Islet of Langerhans (tissue), 1 donor: ENCODE data around the gene OGT.
"Not testable (repeated sequence)": the region's sequence is repeated elsewhere in the genome, so short reads cannot be mapped to it uniquely, and the experiment has no call there.

Source experiments
- FAIRE-seq: peaks from one replicate; lab custom pipeline; 2011; peaks lifted over from hg19 to GRCh38; lab: Jason Lieb, UNC

The OGT gene

GRCh38 chrX:71586929-71587328, 54.0 kb downstream of the OGT start:
- no peak for FAIRE-seq

GRCh38 chrX:71593210-71593609, 60.3 kb downstream of the OGT start:
- not testable (repeated sequence) for FAIRE-seq

- FAIRE-seq, result no peak
Measured at GRCh38 chrX:71599965-71600364, 67.1 kb downstream of the OGT start.

GRCh38 chrX:71603618-71604017, 70.7 kb downstream of the OGT start:
- FAIRE-seq, result no peak

- no peak for FAIRE-seq
Measured at GRCh38 chrX:71604141-71604540, 71.2 kb downstream of the OGT start.

- no peak for FAIRE-seq
Measured at GRCh38 chrX:71604796-71605568, 72.1 kb downstream of the OGT start.

GRCh38 chrX:71606536-71607216, 73.8 kb downstream of the OGT start:
- no peak for FAIRE-seq

GRCh38 chrX:71607488-71607887, 74.6 kb downstream of the OGT start:
- no peak for FAIRE-seq

GRCh38 chrX:71609095-71609750, 76.3 kb downstream of the OGT start:
- FAIRE-seq, result no peak

GRCh38 chrX:71611736-71612135, 78.8 kb downstream of the OGT start:
- not testable (repeated sequence) for FAIRE-seq

- FAIRE-seq, result no peak
Measured at GRCh38 chrX:71612256-71612655, 79.4 kb downstream of the OGT start.

GRCh38 chrX:71615056-71615455, 82.2 kb downstream of the OGT start:
- FAIRE-seq, result no peak

GRCh38 chrX:71615954-71616353, 83.0 kb downstream of the OGT start:
- no peak for FAIRE-seq

- FAIRE-seq, result no peak
Measured at GRCh38 chrX:71616672-71617529, 84.0 kb downstream of the OGT start.

- no peak for FAIRE-seq
Measured at GRCh38 chrX:71617742-71618141, 84.8 kb downstream of the OGT start.

GRCh38 chrX:71618303-71618721, 85.4 kb downstream of the OGT start, which contains the start of gene CXCR3:
TSS of gene CXCR3 (minus strand) at chrX:71618511. CDS start at chrX:71618449, 62 bp downstream.
- FAIRE-seq, result no peak

- FAIRE-seq, result no peak
Measured at GRCh38 chrX:71618787-71619186, 85.9 kb downstream of the OGT start.

GRCh38 chrX:71619193-71619592, 86.3 kb downstream of the OGT start:
- FAIRE-seq, result no peak

- FAIRE-seq, result no peak
Measured at GRCh38 chrX:71619986-71620385, 87.1 kb downstream of the OGT start.

GRCh38 chrX:71621603-71622002, 88.7 kb downstream of the OGT start:
- no peak for FAIRE-seq

GRCh38 chrX:71622032-71622575, 89.2 kb downstream of the OGT start:
- no peak for FAIRE-seq
